AG10803 (cell line): ENCODE data around the gene NINL.
"Not testable (repeated sequence)": the region's sequence is repeated elsewhere in the genome, so short reads cannot be mapped to it uniquely, and the experiment has no call there.

Experiments used
- DNase-seq: peaks from one replicate; pipeline ENCODE4 v3.0.0; 2010; ENCODE audit warnings: low read depth
- H3K4me3 ChIP-seq: 2 replicates; pipeline ENCODE4 v1.5.1; 2011; ENCODE audit warnings: mild to moderate bottlenecking, low read length, control low read depth
- CTCF ChIP-seq: conservative IDR thresholded peaks from 2 replicates; pipeline ENCODE4 v1.5.1; 2011; ENCODE audit warnings: mild to moderate bottlenecking, low read length, control low read depth, inconsistent platforms

The NINL gene

GRCh38 chr20:25565578-25566157, 19.7 kb downstream of the NINL start:
- no peak for TF ChIP-seq CTCF
- no peak for DNase-seq
- no peak overlapping the region for H3K4me3 ChIP-seq

DNA sequence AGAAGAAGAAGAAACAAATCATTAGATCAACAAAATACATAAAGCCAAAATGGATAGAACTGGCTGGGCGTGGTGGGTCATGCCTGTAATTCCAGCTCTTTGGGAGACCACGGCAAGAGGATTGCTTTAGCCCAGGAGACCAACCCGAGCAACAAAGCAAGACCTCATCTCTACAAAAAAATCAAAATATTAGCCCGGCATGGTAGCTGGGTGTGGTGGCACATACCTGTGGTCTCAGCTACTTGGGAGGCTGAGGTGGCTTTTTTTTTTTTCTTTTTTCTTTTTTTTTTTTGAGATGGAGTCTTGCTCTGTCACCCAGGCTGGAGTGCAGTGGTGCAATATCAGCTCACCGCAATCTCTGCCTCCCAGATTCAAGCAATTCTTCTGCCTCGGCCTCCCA, 21.5 kb downstream of the NINL start:
- TF ChIP-seq CTCF, result no peak
- no peak for DNase-seq
- no peak overlapping the region for H3K4me3 ChIP-seq

DNA sequence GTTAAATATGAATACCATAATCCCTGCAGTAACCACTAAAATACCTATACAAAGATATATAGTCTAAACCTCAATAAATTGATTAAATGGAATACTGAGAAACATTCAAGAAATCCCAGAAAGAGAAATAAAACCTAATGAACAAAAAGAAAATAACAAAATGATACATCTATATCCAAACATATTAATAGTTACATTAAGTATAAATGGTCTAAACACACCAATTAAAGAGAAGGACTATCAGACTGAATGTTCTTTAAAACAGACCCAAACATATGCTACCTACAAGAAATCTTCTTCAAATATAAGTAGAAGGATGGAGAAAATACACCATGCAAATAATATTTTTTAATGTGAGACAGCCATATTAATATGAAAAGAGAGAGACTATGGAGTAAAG, 22.0 kb downstream of the NINL start:
- TF ChIP-seq CTCF, result no peak
- no peak for DNase-seq
- H3K4me3 ChIP-seq, result no peak overlapping the region

GRCh38 chr20:25561771-25562170, 23.6 kb downstream of the NINL start:
- DNase-seq, result not testable (repeated sequence)

GRCh38 chr20:25553819-25554296, 31.5 kb downstream of the NINL start:
- peak; percentile 82 for DNase-seq
- no peak; the same call in 1 of the 2 replicates for TF ChIP-seq CTCF
- H3K4me3 ChIP-seq, result no peak overlapping the region

More at GRCh38 chr20:25561771-25562170, 23.6 kb downstream of the NINL start:
- H3K4me3 ChIP-seq, result not testable (repeated sequence)

GRCh38 chr20:25552977-25553376, 32.4 kb downstream of the NINL start:
- DNase-seq, result no peak
- TF ChIP-seq CTCF, result no peak
- no peak overlapping the region for H3K4me3 ChIP-seq

DNA sequence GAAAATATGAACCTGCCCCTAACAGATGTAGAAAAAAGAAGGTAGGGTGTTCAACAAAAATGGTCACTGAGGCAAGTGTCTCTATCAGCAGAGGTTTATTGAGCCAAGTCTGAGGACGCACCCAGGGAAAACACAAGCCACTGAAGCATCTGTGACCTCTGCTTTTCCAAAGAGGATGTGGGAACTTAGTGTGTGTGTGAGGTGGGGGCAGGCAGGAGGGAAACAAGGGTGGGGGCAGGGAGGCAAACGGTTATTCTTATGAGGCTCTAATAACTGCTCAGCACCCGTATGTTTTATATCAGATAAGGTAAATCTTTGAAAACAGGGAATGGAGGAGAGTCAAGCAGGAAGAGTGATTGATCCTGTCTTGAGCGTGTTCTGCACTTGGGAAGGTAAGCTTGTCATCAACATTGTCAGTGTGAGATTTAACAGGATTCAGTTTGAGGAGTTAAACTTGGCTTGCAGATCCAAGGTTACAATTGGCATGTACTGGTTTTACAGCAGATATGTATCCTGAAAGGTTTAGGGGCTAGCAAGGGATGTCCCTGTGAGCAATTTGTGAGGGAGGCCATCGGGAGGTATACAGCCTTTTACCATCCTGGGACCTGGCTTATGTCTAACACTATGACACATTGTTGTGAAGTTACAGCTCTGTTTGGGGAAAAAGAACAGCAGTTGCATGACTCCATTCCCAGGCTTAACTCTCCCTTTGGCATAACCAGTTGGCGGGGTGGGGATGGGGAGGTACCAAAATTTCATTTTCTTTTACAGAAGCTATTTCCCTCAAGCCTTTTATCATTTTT, 33.7 kb downstream of the NINL start:
- no peak for DNase-seq
- no peak overlapping the region for H3K4me3 ChIP-seq
- no peak for TF ChIP-seq CTCF

DNA sequence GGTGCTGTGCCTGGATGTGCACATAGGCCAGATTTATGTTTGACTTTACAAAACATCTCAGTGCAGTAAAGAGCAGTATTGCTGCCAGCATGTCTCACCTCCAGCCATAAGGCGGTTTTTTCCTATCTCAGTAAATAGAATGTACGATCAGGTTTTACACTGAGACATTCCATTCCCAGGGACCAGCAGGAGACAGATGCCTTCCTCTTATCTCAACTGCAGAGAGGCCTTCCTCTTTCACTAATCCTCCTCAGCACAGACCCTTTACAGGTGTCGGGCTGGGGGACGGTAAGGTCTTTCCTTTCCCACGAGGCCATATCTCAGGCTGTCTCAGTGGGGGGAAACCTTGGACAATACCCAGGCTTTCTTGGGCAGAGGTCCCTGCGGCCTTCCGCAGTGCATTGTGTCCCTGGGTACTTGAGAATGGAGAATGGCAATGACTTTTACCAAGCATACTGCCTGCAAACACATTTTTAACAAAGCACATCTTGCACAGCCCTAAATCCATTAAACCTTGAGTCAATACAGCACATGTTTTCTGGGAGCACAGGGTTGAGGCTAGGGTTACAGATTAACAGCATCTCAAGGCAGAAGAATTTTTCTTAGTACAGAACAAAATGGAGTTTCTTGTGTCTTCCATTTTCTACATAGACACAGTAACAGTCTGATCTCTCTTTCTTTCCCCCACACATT, 34.5 kb downstream of the NINL start:
- not testable (repeated sequence) for DNase-seq, H3K4me3 ChIP-seq
